ENCODE results near the gene AHCYL2. TPM values are rescaled to one million over a fixed set of nuclear protein-coding genes. Genes with fewer than 3 reads are reported as not detected.
A peak's percentile ranks its signal among the peaks of the same experiment; 100 is the strongest.

AHCYL2 gene
- total and polyA plus RNA-seq, 2 experiments from 2014 or later = 1.9 to 8.9 TPM

DNA sequence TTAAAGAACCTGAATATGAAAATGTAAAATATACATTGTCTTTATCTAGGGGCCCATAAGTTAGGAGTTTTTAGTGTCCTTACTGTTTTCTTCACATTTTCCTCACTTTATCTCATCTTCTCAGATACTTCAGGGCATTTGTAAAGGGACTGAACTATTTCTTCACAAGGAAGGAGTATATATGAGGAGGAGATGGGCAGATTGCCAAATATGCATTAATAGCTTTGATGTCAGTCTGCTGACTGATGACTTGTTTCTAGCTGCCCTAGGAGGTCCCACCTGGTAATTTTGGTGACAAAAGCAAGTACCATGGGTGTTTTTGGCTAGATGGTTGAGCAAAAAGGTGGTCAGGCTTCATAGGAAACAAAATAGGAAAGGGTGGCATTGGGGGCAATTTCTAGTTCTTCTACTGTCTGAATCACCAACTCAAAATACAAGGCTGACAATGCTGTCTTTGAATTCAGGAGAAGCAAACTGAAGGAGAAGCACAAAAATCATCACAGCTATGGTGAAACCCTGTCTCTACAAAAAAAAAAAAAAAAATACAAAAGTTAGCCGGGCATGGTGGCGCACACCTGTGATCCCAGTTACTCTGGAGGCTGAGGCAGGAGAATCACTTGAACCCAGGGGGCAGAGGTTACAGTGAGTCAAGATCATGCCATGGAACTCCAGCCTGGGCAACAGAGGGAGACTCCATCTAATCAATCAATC lies 199.0 kb downstream of the AHCYL2 start:
- no peak overlapping the region for H3K4me3 ChIP-seq
- no peak for TF ChIP-seq EZH2 (IDR thresholded peaks at IDR 0.05; ENCODE audit: insufficient read depth, poor library complexity, severe bottlenecking)
- no peak for TF ChIP-seq EZH2phosphoT487 (IDR thresholded peaks at IDR 0.05; ENCODE audit: insufficient read depth, low read depth)
- H3K36me3 ChIP-seq (ENCODE audit: low read depth) = no peaks in the 10 kb centered on the region
- H3F3A ChIP-seq (ENCODE audit: insufficient read depth) = no peaks in the 10 kb centered on the region
- H2AFZ ChIP-seq = no peak overlapping the region
- H3K27ac ChIP-seq = no peak overlapping the region
- H3K27me3 ChIP-seq (replicated peaks; ENCODE audit: insufficient read depth) = no peaks in the 10 kb centered on the region
- H3K9me2 ChIP-seq (ENCODE audit: insufficient read depth) = no peaks in the 10 kb centered on the region
- H3K9ac ChIP-seq = no peak overlapping the region
- WGBS, 2 experiments (ENCODE audit: low coverage in 1 of 2, low lambda C conversion rate in 2 of 2, missing lambda C conversion rate in 2 of 2) = 100% methylated on average over 2 of the region's 2 CpGs
- no peaks in the 10 kb centered on the region for H3K4me1 ChIP-seq (ENCODE audit: insufficient read depth)
- in situ Hi-C loops (cut with MboI) = no loop called here
- no peaks in the 10 kb centered on the region for H3K79me2 ChIP-seq (ENCODE audit: insufficient read depth)
- no peak overlapping the region for H3K4me2 ChIP-seq (ENCODE audit: unreplicated experiment)
- no peak for DNase-seq
- H4K20me1 ChIP-seq (ENCODE audit: insufficient read depth) = no peaks in the 10 kb centered on the region
- no peaks in the 10 kb centered on the region for H3K9me3 ChIP-seq (ENCODE audit: low read depth)

DNA sequence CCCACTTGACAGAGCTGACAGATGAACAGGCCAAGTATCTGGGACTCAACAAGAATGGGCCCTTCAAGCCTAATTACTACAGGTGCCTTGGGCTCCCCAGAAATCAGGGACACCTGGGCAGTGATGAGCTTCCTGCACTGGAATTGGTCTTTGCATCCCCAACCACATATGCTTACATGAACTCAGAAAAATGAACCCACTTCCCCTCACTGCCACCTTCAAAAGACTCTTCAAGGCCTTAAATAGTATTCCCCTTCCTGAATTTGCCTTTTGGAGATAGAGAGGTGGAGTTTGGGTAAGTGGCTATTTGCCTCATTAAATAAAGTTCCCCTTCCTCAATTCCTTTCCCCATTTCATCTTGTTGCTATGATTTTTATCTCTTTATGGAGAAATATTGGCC lies 201.7 kb downstream of the AHCYL2 start:
- Histone ChIP-seq H3K79me2 (ENCODE audit: insufficient read depth) (no peaks in the 10 kb centered on the region), H3F3A (ENCODE audit: insufficient read depth) (no peaks in the 10 kb centered on the region), H4K20me1 (ENCODE audit: insufficient read depth) (no peaks in the 10 kb centered on the region), H3K9me2 (ENCODE audit: insufficient read depth) (no peaks in the 10 kb centered on the region), H3K9me3 (ENCODE audit: low read depth) (no peaks in the 10 kb centered on the region), H3K4me3 (no peak overlapping the region), H3K4me1 (ENCODE audit: insufficient read depth) (no peaks in the 10 kb centered on the region), H3K27me3 (replicated peaks; ENCODE audit: insufficient read depth) (no peaks in the 10 kb centered on the region), H3K36me3 (ENCODE audit: low read depth) (no peaks in the 10 kb centered on the region), H3K27ac (no peak overlapping the region), H3K9ac (no peak overlapping the region), H2AFZ (no peak overlapping the region), H3K4me2 (ENCODE audit: unreplicated experiment) (no peak overlapping the region)
- no peak for TF ChIP-seq EZH2 (IDR thresholded peaks at IDR 0.05; ENCODE audit: insufficient read depth, poor library complexity, severe bottlenecking)
- no peak for TF ChIP-seq EZH2phosphoT487 (IDR thresholded peaks at IDR 0.05; ENCODE audit: insufficient read depth, low read depth)
- in situ Hi-C loops (cut with MboI) = no loop called here
- DNase-seq = no peak

DNA sequence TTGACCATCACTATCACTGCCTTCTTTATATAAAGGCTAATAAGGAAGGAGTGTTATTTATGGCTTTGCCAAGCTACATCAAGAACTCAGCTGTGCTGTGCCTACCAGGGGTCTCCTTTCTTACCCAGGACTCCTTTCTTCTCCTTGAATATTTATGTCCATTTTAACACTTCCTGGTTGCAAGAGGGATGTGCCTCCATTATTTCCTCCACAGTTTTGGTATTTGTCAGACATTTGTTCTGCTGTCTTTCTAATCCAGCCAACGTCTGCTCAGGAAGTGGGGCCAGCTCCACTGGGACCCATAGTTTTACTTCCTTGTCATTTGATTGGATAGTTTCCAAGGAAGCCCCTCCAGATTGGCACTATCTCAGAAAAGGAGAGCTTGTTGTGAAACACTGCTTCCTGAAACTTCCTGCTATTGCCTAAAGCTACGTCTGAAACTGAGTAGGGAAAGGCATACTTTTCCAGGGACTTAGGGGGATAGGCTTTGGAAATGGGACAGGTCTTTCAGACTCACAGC lies 202.8 kb downstream of the AHCYL2 start:
- no peaks in the 10 kb centered on the region for H3K9me2 ChIP-seq (ENCODE audit: insufficient read depth)
- H3K79me2 ChIP-seq (ENCODE audit: insufficient read depth) = no peaks in the 10 kb centered on the region
- no peak overlapping the region for H2AFZ ChIP-seq
- H3K27ac ChIP-seq = no peak overlapping the region
- TF ChIP-seq EZH2phosphoT487 (IDR thresholded peaks at IDR 0.05; ENCODE audit: insufficient read depth, low read depth) (no peak), EZH2 (IDR thresholded peaks at IDR 0.05; ENCODE audit: insufficient read depth, poor library complexity, severe bottlenecking) (no peak)
- H3K4me2 ChIP-seq (ENCODE audit: unreplicated experiment) = no peak overlapping the region
- H4K20me1 ChIP-seq (ENCODE audit: insufficient read depth) = no peaks in the 10 kb centered on the region
- H3K36me3 ChIP-seq (ENCODE audit: low read depth) = no peaks in the 10 kb centered on the region
- in situ Hi-C loops (cut with MboI) = no loop called here
- no peak overlapping the region for H3K9ac ChIP-seq
- H3K9me3 ChIP-seq (ENCODE audit: low read depth) = no peaks in the 10 kb centered on the region
- WGBS, 2 experiments (ENCODE audit: low coverage in 1 of 2, low lambda C conversion rate in 2 of 2, missing lambda C conversion rate in 2 of 2) = 36 to 41% methylated on average over 2 of the region's 2 CpGs
- H3K4me3 ChIP-seq = no peak overlapping the region
- DNase-seq = no peak
- H3K4me1 ChIP-seq (ENCODE audit: insufficient read depth) = no peaks in the 10 kb centered on the region
- H3K27me3 ChIP-seq (replicated peaks; ENCODE audit: insufficient read depth) = no peaks in the 10 kb centered on the region
- no peaks in the 10 kb centered on the region for H3F3A ChIP-seq (ENCODE audit: insufficient read depth)

- peak; percentile 10 for DNase-seq
- no peaks in the 10 kb centered on the region for H3K9me2 ChIP-seq (ENCODE audit: insufficient read depth)
- no peaks in the 10 kb centered on the region for H3F3A ChIP-seq (ENCODE audit: insufficient read depth)
- no peaks in the 10 kb centered on the region for H3K4me1 ChIP-seq (ENCODE audit: insufficient read depth)
- H3K9ac ChIP-seq = no peak overlapping the region
- H4K20me1 ChIP-seq (ENCODE audit: insufficient read depth) = no peaks in the 10 kb centered on the region
- no peaks in the 10 kb centered on the region for H3K79me2 ChIP-seq (ENCODE audit: insufficient read depth)
- no peaks in the 10 kb centered on the region for H3K9me3 ChIP-seq (ENCODE audit: low read depth)
- no peaks in the 10 kb centered on the region for H3K36me3 ChIP-seq (ENCODE audit: low read depth)
- H2AFZ ChIP-seq = no peak overlapping the region
- no peak overlapping the region for H3K27ac ChIP-seq
- no peak for TF ChIP-seq EZH2 (IDR thresholded peaks at IDR 0.05; ENCODE audit: insufficient read depth, poor library complexity, severe bottlenecking)
- TF ChIP-seq EZH2phosphoT487 (IDR thresholded peaks at IDR 0.05; ENCODE audit: insufficient read depth, low read depth) = no peak
- no peak overlapping the region for H3K4me3 ChIP-seq
- H3K4me2 ChIP-seq (ENCODE audit: unreplicated experiment) = no peak overlapping the region
- WGBS, 2 experiments (ENCODE audit: low coverage in 1 of 2, low lambda C conversion rate in 2 of 2, missing lambda C conversion rate in 2 of 2) = 70 to 75% methylated on average over 7 to 8 of the region's 8 CpGs
- H3K27me3 ChIP-seq (replicated peaks; ENCODE audit: insufficient read depth) = no peaks in the 10 kb centered on the region; the same call in 1 of the 2 replicates
- in situ Hi-C loops (cut with MboI) = no loop called here
Measured at GRCh38 chr7:129431911-129432643, 207.2 kb downstream of the AHCYL2 start.

Measured in GM23248 (cell line).